HG02678 (cell line): ENCODE measurements around the gene ABCC5.
"Not testable (repeated sequence)": the region's sequence is repeated elsewhere in the genome, so short reads cannot be mapped to it uniquely, and the experiment has no call there.

Experiments
- ATAC-seq: cut with Tn5 transposase; IDR thresholded peaks from one replicate; pipeline ENCODE4 v1.9.1; 2021; ENCODE audit warnings: mild to moderate bottlenecking, moderate library complexity; ENCODE audit not compliant: unreplicated experiment

ABCC5 gene

DNA sequence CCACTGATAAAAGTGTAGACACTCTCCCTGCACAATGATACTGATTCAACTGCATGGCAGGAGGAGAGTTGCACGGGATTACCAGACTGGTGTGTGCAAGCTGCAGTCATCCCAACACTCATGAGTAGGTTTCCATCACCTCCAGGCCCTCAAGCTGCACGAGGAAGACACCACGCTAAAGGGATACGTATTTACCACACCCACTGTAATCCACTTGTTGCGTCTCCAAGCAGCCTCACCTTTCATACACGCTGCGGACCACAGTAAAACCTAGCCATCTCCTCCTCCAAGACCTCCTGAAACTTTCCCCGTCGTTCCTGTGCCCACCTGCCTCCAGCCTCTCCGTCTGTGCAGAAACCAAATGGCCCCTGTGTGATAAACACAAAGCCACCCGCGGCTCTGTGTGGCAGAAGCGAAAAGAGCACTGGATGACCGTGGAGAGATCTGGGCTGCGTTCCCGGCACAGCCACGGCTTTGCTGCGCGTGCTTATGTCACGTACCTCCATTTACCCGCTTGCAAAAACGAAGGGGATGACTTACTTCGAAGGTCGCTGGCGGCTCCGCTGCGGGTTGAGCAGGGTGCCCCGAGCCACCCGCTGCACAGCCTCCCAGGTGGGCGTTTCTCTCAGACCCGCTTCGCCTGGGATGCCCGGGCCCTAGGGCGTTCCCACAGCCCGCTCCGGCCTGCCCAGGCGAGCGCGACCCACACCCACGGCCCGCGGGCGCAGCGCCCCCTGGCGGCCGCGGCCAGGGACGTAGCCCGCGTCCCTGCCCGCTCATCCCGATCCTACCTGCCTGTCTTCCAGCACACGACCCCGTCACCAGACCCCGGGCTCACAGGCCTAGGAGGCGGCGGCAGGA lies 643 bp downstream of the ABCC5 start:
- peak; percentile 77 for ATAC-seq

DNA sequence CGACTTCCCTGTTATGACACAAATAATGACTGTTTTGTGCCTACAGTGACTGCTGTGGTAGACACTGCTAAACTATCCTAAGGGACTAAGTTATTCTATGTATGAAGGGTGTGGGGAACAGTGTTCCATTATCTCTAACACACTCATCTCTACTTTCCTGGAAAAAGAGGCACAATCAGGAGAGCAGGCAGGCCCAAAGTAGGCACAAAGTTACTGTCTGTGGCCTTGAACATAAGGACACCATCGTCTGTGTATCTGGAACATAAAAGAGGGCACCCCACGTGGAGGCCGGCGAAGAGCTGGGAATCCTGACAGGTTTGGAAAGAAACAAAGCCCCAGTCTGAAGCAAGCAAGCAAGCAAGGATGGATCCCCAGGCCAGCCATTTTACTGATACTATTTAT lies 1.5 kb downstream of the ABCC5 start:
- ATAC-seq: no peak

DNA sequence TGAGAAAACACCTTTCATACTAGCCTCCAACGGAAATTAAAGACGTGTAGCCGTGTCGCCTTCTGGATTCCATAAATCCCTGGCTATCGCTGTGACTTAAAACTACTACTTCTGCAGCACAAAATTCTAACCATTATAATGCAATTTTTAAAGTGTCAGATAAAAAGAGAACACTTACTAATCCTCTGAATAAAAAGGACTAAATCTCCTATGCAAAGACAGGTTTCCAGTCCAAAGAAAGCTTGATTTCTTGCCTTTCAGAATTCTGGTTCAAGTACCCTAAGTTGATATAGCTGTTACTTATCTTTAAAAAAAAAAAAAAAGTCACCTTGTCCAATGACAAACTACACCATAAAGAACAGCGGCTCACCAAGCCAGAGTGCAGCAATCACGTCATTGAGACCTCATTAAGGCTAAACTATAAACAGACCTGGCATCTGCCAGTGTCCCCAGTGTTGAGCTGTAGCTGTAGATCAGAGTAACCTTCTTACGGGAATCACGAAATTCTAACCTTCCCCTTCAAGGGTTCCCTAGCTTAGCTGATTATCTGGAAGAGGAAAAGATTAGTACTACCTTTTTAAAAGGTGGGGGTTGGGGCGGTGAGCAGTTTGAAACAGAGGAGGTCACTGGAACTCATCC lies 2.2 kb downstream of the ABCC5 start:
- no peak for ATAC-seq

DNA sequence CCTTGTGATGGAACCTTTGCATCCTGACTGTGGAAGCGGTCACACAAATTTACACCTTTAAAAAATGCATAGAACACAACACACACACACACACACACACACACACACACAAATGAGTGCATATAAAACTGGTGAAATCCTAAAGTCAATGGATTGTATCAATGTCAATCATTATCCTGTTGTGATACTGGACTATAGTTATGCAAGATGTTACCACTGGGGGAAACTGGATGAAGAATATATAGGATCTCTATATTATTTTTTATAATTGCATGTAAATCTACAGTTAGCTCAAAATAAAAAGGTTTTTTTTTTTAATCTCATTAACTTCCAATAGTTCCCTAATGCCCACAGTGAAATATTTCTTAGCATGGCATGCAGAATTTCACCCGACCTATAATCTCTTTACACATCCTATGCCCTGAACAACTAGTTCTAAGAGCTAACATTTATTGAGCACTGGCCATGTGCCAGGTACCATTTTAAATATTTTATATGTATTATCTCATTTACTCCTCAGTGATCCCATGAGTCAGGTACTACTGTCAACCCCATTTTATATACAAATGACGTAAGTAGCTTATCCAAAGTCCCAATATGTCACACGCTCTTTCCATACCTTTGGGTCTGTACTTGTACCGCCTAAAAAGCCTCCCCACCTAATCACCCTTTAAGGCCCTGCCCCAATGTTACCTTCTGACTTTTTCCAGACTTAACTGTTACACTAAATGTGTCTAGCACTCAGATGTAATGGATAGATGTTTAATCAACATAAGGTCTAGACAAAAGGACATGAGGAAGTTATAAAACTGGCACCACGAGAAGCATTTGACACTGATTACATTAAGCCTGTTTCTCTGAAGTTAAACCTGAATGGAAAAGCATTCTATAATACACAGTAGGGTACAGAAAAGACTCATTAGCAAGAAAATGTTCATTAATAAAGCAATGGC lies 5.5 kb downstream of the ABCC5 start:
- ATAC-seq: no peak

DNA sequence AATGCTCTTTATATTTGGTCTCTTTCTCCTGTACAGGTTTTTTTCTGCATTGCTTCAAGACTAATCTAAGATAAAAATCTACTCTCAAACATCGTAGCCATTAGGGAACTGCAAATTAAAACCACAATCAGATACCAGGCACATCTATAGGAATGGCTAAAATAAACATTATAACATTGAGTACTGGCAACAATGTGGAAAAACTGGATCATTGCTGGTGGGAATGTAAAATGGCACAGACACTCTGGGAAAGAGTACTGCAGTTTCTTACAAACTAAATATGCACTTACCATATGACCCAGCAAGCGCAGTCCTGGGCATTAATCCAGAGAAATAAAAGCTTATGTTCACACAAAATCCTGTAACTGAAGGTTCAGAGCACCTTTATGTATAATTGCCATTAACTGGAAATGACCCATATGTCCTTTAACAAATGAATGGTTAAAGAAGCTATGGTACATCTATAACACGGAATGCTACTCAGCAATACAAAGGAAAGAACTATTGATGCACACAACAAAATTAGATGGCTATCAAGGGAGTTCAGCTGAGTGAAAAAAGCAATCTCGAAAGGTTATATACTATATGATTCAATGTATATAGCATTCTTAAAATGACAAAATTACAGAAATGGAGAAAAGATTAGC lies 6.3 kb downstream of the ABCC5 start:
- ATAC-seq: no peak

DNA sequence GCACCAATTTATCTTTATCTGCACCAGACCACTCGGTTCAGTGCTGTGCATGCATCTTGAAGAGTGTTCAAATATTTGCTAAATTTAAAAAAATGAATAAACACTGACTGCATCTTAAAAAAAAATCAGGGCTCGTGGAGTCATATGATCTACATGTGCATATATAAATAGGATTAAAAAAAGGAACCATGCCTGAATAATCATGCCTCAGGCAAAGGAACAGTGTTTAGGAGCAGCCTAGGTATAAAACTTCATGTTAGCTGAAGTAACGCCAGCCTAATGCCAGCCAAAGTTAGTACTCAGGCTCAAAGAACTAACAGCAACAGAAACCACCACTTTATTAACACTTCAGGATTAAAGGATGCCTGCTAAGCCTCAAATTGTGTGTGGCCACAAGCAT lies 9.5 kb downstream of the ABCC5 start:
- ATAC-seq: no peak

DNA sequence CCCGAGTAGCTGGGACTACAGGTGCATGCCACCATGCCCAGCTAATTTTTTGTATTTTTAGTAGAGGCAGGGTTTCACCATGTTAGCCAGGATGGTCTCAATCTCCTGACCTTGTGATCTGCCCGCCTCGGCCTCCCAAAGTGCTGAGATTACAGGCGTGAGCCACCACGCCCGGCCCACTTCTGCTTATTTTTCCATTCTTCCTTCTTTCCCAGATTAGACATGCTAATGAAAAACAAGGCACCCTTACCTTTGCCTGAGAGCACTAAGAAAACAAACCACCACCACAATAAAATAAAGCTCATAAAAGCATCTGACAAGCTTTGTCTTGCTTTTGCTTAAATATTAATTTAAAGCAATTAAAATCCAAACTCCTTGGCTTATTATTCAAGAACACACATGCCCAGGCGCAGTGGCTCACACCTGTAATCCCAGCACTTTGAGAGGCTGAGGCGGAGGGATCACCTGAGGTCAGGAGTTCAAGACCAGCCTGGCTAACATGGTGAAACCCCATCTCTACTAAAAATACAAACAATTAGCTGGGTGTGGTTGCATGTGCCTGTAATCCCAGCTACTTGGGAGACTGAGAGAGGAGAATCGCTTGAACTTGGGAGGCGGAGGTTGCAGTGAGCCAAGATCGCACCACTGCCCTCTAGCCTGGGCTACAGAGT lies 10.4 kb downstream of the ABCC5 start:
- not testable (repeated sequence) for ATAC-seq

DNA sequence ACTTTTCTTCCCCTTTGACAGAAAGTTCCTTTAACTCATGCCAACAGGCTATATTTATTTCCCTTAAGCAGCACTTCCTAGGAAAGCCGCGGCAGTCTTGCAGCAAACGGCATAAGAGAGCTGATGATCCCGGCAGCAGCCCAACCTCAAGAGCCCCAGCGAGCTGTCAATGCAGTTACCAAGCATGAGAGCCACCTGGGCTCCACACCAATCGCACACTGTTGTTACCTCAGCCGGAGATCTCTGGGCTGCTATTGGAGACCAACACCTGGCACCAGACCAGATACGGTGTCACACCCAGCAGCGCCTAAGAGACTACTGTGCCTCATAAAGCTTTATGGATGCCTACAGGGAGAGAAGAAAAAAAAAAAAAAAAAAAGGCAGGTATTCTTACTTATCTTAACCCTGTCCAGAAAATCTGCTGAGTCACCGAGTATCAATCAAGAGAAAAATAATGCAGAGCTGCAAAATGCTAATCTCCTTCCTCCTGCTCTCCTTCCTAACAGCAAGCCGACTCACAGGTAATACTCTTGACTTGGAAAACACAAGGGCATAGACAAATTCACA lies 11.7 kb downstream of the ABCC5 start:
- ATAC-seq: peak; percentile 77

DNA sequence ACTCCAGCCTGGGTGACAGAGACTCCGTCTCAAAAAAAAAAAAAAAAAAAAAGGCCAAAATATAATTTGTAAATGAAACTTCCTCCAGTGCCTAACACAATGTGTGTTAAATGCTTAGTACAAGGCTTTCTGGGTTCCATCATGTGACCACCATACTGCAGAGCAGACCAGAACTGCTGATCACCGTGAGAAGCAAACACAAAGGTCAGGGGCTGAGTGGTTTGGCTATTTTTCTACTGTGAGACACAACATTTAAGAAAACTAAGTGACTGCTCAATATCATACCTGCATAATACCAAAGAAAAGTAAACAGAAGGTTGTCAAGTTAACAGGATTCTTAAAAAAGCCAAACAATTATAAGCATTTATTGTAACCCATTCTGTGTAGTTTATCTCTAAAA lies 13.2 kb downstream of the ABCC5 start:
- ATAC-seq: no peak

DNA sequence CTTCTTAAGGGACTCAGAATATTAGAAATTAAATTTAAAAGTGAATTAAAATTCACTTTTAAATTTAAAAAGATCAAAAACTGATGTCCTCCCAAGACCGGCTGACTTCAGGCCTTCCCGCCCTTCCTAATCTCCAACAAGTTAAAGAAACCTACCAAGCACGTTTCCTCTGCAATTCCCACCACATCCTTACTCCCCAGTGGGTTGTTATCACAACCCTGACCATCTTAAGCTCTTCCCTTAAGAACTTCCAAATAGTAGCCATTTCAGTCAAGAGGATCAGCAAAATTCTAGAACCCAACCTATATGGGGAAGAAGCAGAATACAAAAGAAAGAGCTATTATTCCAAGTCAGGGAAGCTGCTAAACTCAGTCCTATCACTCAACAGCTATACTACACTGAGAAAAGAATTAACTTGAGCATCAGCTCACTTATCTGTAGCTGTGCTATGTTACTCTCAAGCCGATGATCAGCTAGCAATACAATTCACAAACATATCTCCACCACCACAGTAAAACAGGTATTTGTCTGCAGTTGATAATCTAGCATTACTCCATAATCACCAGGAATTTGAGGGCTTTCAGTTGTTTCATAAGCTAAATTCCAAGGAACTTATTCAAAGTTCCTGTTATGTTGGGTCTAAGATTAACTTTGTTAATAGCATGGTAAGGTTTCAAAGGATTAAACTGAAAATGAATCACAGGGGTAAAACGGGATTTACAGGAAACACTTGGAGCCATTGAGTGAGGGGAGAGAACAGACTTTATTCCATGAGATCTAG lies 14.3 kb downstream of the ABCC5 start:
- ATAC-seq: no peak

DNA sequence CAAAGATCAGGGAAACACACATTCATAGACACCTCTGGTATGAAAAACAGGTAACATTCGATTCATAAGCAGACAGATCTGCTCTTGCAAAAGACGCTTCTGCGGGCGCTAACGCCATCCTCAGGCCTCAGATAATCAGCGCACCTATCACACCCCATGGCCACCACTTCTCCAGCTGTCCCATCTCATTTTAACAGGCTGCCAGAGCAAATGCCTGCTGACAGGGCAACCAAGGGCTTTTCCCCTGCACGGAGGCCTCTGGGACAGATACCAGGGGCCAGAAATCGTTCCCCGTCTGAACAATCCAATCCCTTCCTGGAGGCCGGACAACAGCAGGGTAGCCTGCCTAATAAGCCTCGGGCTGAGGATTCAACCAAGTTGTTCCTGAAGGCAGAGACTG lies 15.2 kb downstream of the ABCC5 start:
- ATAC-seq: no peak

DNA sequence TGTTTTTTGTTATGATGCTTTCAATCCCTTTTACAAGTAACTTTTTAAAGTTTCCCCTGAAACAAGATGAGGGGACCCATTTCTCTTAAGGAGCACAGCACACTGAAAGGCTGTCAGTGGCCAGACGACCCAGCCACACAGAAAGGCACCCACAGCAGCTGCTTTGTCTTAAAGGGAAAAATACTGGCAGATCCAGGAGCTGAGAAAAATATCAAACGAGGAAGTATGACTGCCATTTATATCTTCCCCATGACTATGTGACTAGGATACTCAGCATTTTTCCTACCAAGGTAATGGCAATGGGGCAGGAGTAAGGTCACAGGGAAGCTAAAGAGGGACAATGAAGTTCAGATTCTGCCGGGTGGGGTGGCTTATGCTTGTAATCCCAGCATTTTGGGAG lies 15.9 kb downstream of the ABCC5 start:
- no peak for ATAC-seq

DNA sequence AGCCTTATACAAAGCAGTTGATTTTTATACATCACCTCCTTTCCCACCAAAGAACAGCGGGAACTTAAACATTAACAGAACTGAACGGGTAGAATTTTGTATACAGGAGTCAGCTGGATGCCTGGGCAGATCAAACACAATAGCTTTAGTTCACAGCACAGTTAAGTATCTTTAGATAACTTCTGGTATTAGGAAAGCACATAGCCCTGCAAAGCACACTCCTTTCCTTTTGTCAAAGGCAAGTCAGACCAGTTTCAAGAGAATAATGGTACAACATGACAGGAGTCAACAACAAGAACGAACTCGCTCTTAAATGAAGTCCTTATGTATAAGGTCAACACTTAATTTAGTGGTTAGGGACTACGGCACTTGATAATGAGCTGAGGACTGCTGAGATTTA lies 26.3 kb downstream of the ABCC5 start:
- ATAC-seq: no peak

DNA sequence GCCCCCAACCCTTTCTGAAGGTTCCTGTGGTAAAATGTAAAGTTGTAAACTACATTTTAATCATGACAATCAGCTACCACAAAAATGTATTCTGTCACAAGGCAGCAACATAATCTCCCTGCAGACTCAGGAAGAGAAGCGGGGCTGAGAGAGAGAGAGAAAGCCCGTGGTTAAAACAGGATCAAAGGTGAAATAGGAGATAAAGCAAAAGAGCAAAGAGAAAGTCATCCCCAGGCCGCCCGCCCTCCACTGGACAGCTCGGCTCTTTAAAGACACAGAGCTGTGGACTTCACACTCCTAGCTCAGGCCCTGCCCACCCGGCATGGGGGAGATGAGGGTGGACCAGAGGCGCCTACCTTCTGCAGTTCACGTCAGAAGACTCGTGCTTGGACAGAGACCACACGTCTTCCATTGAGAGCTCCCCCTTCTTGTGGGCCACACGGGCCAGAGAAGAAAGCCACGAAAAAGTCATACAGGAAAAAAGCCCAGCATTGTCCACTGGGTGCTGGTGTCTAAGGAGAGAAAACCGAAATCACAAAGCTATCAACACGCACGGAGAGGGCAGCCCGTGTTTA lies 29.4 kb downstream of the ABCC5 start:
- no peak for ATAC-seq

DNA sequence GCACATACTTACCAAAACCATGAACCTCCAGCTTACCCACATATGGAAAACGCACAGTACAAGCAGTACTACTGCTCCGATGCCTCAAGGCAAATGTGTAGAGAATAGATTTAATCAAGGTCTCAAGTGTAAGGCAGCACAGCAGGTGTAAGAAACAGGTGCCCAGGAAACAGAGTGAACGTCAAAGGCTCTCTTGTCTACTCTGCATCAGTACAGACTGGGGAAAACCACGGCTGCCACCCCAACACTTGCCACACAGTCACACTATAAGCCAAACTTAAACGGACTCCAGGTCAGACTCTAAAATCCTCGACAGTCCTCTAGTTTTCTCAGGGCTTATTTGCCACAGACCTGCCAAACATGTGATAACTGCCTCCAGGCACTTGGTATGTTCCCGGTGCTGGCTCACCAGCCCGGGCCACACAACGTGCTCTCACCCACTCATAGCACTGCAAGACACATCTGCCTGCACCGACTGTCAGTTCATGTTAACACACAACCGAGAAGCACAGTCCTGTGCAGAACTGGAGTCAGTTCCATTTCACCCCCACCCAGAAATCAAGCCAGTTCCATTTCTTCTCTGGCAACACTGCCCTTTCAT lies 30.6 kb downstream of the ABCC5 start:
- ATAC-seq: no peak

DNA sequence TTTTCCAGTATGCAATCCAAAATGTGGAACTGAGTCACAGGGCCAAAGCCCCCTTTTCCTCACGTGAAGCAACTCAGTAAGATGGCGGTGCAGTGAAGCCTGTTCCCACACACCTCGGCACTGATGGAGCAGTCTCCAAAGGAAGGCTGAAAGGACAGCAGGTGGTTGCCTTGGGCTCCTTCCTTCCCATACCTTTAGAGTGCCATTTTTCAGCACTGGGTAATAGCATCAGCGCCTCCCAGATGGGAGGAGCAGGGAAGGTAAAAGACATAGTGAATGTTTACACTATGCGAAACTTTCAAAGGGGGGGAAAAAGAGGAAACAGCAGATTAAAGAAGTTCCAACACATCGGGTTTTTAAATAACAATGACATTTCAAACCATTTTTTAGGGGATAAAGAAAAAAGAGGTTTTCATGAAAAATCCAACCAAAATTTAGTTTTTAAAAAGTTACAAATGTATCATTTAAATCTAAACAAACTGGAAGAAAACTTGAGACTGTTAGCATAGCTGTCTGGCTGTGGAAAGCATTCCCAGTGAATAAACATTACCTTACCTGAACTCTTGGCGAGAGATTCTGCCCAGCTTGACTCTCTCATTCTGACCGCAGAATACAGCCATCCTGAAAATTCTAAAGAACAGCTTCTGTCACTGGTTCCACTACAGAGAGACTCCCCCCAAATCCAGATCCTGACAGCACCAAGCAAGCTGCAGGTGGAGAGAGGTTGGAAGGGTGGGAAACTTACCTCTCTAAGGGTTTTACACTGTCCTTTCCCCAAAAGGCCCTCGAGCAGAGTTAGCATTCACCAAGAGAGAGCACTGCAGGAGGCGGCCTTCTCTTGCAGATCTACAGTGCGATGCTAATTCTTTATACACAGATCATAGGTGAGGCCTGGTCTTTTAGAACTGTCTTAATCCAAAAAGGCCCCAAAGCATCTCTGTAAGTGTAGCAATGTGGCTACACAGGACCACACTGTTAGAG lies 32.6 kb downstream of the ABCC5 start:
- no peak for ATAC-seq

DNA sequence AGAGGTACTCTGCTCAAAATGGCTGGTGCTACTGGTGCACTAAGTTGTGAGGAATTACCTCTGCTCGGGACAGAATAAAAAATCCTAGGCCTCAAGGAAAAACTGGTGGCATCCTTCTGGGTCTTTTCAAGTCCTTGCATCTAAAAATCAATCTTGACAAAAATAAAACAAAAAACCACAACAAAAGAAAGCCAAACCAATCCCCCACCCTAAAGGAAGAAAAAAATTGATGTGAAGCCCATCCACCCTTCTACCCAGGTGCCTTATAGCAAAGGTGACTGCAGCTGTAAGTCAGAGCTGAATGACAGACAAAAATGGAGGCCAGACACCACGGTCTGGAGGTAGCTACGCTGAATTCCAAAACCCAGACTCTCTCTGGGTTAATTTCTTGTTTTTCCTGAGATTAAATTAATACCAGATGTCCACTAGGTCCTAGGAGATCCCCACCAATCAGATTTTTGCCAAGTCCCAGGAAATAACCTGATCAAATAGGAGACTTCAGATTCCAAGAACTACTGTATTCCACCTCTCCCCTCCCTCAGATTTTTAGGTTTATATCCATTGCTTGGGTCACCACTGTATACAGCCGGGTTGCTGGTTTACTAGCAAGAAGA lies 33.5 kb downstream of the ABCC5 start:
- ATAC-seq: no peak
